Motor neuron (in vitro differentiated cells): ENCODE measurements around the gene GRIK1. TPM values are rescaled to one million over a fixed set of nuclear protein-coding genes. Genes with fewer than 3 reads are reported as not detected.

Experiments
- ATAC-seq, 8 experiments: fragments of 200-7000 bp; cut with Tn5 transposase; replicated peaks in 6 of 8; 2 replicates each; pipeline ENCODE4 v1.8.0; 2021; ENCODE audit warnings: mild to moderate bottlenecking in 8 of 8, moderate library complexity in 8 of 8
- H3K27ac ChIP-seq, 2 donors: fragments of 250-450 bp; sonication (Bioruptor Pico); 2 replicates each; pipeline ENCODE4 v1.9.0; 2021; ENCODE audit warnings: antibody characterized with exemption in 2 of 2, mild to moderate bottlenecking in 2 of 2, moderate library complexity in 1 of 2
- H3K4me1 ChIP-seq, 2 donors: fragments of 250-450 bp; sonication (Bioruptor Pico); replicated peaks in 1 of 2; 2 replicates each; pipeline ENCODE4 v1.6.1; 2021; ENCODE audit warnings: antibody characterized with exemption in 2 of 2, mild to moderate bottlenecking in 2 of 2, moderate library complexity in 1 of 2
- H3K4me3 ChIP-seq, 5 donors: fragments of 250-450 bp; sonication (Bioruptor Pico); 2 replicates each; pipeline ENCODE4 v1.9.0; 2021; ENCODE audit warnings: antibody characterized with exemption in 5 of 5, mild to moderate bottlenecking in 5 of 5, moderate library complexity in 4 of 5
- WGBS, 10 experiments: fragments of 450-650 bp; shearing (Covaris generic); methylation state at CpG; one replicate each; pipeline ENCODE4 v1.0.0; 2022; 5-methylcytosine and 5-hydroxymethylcytosine counted together
- in situ Hi-C, 9 experiments: fragments of 400-800 bp; cut with MboI; loops; one replicate each; pipeline ENCODE4 v1.15.0; 2021; ENCODE audit warnings: low sequenced_read_pairs in 9 of 9, low pct_unique_long_range_greater_than_20kb in 2 of 9; ENCODE audit not compliant: unreplicated experiment in 9 of 9
- total RNA-seq, 8 experiments: library from RNA; unstranded; fragments of 300-600 nt; gene quantifications; 2 replicates each; pipeline versions ENCODE4 v1.2.3 to v1.2.4, GENCODE V29; 2022

GRIK1 gene
- total RNA-seq, 8 experiments from 2014 or later = 0.15 to 8.7 (median 3.9) TPM

- no peak for ATAC-seq
- in situ Hi-C loops = no loop called here
- H3K4me3 ChIP-seq = no peak overlapping the region
- WGBS, 10 experiments = 64 to 91% (median 80%) methylated on average over 1 to 5 of the region's 5 CpGs
- peaks cover 20 to 27% of the 10 kb centered on the region in 2 donors for H3K4me1 ChIP-seq
- H3K27ac ChIP-seq = no peak overlapping the region
Observed at GRCh38 chr21:29647353-29647781, 292.4 kb downstream of the GRIK1 start.

GRCh38 chr21:29645666-29646553 lies 293.9 kb downstream of the GRIK1 start:
- WGBS, 10 experiments = 38 to 100% (median 86%) methylated on average over 1 to 3 of the region's 3 CpGs; no CpG with 5 or more reads in 3 of the 10 experiments
- Histone ChIP-seq H3K4me3 (no peak overlapping the region), H3K4me1 (peaks cover 19 to 27% of the 10 kb centered on the region in 2 donors), H3K27ac (no peak overlapping the region)
- ATAC-seq = no peak
- in situ Hi-C loops = no loop called here

- H3K4me1 ChIP-seq = peaks cover 0 to 2% of the 10 kb centered on the region in 2 donors
- H3K4me3 ChIP-seq = no peak overlapping the region
- H3K27ac ChIP-seq = no peak overlapping the region
- no peak for ATAC-seq
- 30 to 100% (median 73%) methylated on average over 1 to 3 of the region's 3 CpGs; no CpG with 5 or more reads in 1 of the 10 experiments for WGBS, 10 experiments
- in situ Hi-C loops = no loop called here
Observed at GRCh38 chr21:29643289-29643688, 296.5 kb downstream of the GRIK1 start.

GRCh38 chr21:29642551-29643245 lies 297.1 kb downstream of the GRIK1 start:
- no peak for ATAC-seq
- H3K4me3 ChIP-seq = no peak overlapping the region
- in situ Hi-C loops = no loop called here
- H3K27ac ChIP-seq = no peak overlapping the region
- no peaks in the 10 kb centered on the region for H3K4me1 ChIP-seq
- WGBS, 10 experiments = 20 to 100% (median 79%) methylated on average over 1 to 7 of the region's 10 CpGs

- in situ Hi-C loops = no loop called here
- Histone ChIP-seq H3K4me1 (no peaks in the 10 kb centered on the region), H3K27ac (no peak overlapping the region), H3K4me3 (no peak overlapping the region)
- 35 to 100% (median 79%) methylated on average over 3 to 6 of the region's 7 CpGs for WGBS, 10 experiments
- ATAC-seq = no peak
Observed at GRCh38 chr21:29641635-29642550, 297.9 kb downstream of the GRIK1 start.

- WGBS, 10 experiments = 55 to 100% (median 80%) methylated on average over 1 to 4 of the region's 5 CpGs; no CpG with 5 or more reads in 2 of the 10 experiments
- Histone ChIP-seq H3K27ac (no peak overlapping the region), H3K4me1 (no peaks in the 10 kb centered on the region), H3K4me3 (no peak overlapping the region)
- ATAC-seq = no peak
- in situ Hi-C loops = no loop called here
Observed at GRCh38 chr21:29641001-29641634, 298.7 kb downstream of the GRIK1 start.

GRCh38 chr21:29640080-29640508 lies 299.7 kb downstream of the GRIK1 start:
- Histone ChIP-seq H3K4me3 (no peak overlapping the region), H3K27ac (no peak overlapping the region), H3K4me1 (no peaks in the 10 kb centered on the region)
- peak in 1 of 8 experiments; percentile 15 for ATAC-seq
- 0 to 100% (median 41%) methylated on average over 1 to 2 of the region's 2 CpGs; no CpG with 5 or more reads in 2 of the 10 experiments for WGBS, 10 experiments
- in situ Hi-C loops = no loop called here

GRCh38 chr21:29639366-29640079 lies 300.3 kb downstream of the GRIK1 start:
- Histone ChIP-seq H3K4me1 (no peaks in the 10 kb centered on the region), H3K4me3 (no peak overlapping the region), H3K27ac (no peak overlapping the region)
- in situ Hi-C loops = no loop called here
- no peak for ATAC-seq
- whole genome bisulfite sequencing, 10 experiments = 21 to 100% (median 88%) methylated on average over 1 to 5 of the region's 5 CpGs; no CpG with 5 or more reads in 2 of the 10 experiments

GRCh38 chr21:29638761-29639327 lies 301.0 kb downstream of the GRIK1 start:
- in situ Hi-C loops = no loop called here
- H3K27ac ChIP-seq = no peak overlapping the region
- no peaks in the 10 kb centered on the region for H3K4me1 ChIP-seq
- ATAC-seq = no peak
- 0 to 80% (median 30%) methylated on average over 1 to 2 of the region's 2 CpGs; no CpG with 5 or more reads in 4 of the 10 experiments for WGBS, 10 experiments
- H3K4me3 ChIP-seq = no peak overlapping the region

GRCh38 chr21:29638138-29638537 lies 301.7 kb downstream of the GRIK1 start:
- H3K4me3 ChIP-seq = no peak overlapping the region
- H3K27ac ChIP-seq = no peak overlapping the region
- in situ Hi-C loops = no loop called here
- no peak for ATAC-seq
- no peaks in the 10 kb centered on the region for H3K4me1 ChIP-seq
- WGBS, 10 experiments = 32 to 100% (median 79%) methylated on average over 2 to 7 of the region's 7 CpGs; no CpG with 5 or more reads in 2 of the 10 experiments

GRCh38 chr21:29637553-29637952 lies 302.2 kb downstream of the GRIK1 start:
- ATAC-seq = no peak
- 40 to 89% (median 76%) methylated on average over 1 to 4 of the region's 4 CpGs; no CpG with 5 or more reads in 2 of the 10 experiments for WGBS, 10 experiments
- H3K4me1 ChIP-seq = no peaks in the 10 kb centered on the region
- no peak overlapping the region for H3K27ac ChIP-seq
- in situ Hi-C loops = no loop called here
- no peak overlapping the region for H3K4me3 ChIP-seq
